NCI-H146 (cell line): ENCODE measurements around the gene PDCD4.

Source experiments
- DNase-seq: peaks from one replicate; lab custom pipeline; 2025; lab: John Stamatoyannopoulos, UW

Gene PDCD4

GRCh38 chr10:110842326-110842904 is 29.3 kb upstream of the PDCD4 start:
- no peak for DNase-seq

- DNase-seq = no peak
Measured at GRCh38 chr10:110843031-110843430, 28.7 kb upstream of the PDCD4 start.

GRCh38 chr10:110843796-110844616 is 27.7 kb upstream of the PDCD4 start:
- no peak for DNase-seq

- DNase-seq = no peak
Measured at GRCh38 chr10:110844617-110844881, 27.2 kb upstream of the PDCD4 start.

- no peak for DNase-seq
Measured at GRCh38 chr10:110845192-110845755, 26.5 kb upstream of the PDCD4 start.

GRCh38 chr10:110845756-110846620 is 25.7 kb upstream of the PDCD4 start:
- peak; percentile 25 for DNase-seq

GRCh38 chr10:110847374-110847773 is 24.4 kb upstream of the PDCD4 start:
- no peak for DNase-seq

GRCh38 chr10:110848106-110848505 is 23.6 kb upstream of the PDCD4 start:
- DNase-seq = no peak

- no peak for DNase-seq
Measured at GRCh38 chr10:110850099-110850498, 21.6 kb upstream of the PDCD4 start.

GRCh38 chr10:110851020-110851612 is 20.6 kb upstream of the PDCD4 start:
- DNase-seq = no peak

- DNase-seq = no peak
Measured at GRCh38 chr10:110852255-110852896, 19.4 kb upstream of the PDCD4 start.

GRCh38 chr10:110852947-110853346 is 18.8 kb upstream of the PDCD4 start:
- DNase-seq = no peak

- no peak for DNase-seq
Measured at GRCh38 chr10:110853921-110854605, 17.7 kb upstream of the PDCD4 start.

GRCh38 chr10:110857265-110858171 is 14.2 kb upstream of the PDCD4 start:
- DNase-seq = peak; percentile 90

- DNase-seq = peak; percentile 24
Measured at GRCh38 chr10:110858297-110858934, 13.3 kb upstream of the PDCD4 start.

- DNase-seq = no peak
Measured at GRCh38 chr10:110859206-110859972, 12.3 kb upstream of the PDCD4 start.

GRCh38 chr10:110859973-110860376 is 11.8 kb upstream of the PDCD4 start:
- DNase-seq = no peak

GRCh38 chr10:110860576-110861241 is 11.0 kb upstream of the PDCD4 start:
- DNase-seq = no peak
